HL-60 (cell line): Measurements from ENCODE around the gene SIGLEC8.
"Not testable (repeated sequence)": the region's sequence is repeated elsewhere in the genome, so short reads cannot be mapped to it uniquely, and the experiment has no call there.

Experiments
- GABPA ChIP-seq: IDR thresholded peaks from 2 replicates; pipeline ENCODE4 v1.6.1; 2012; ENCODE audit warnings: low read depth
- POLR2AphosphoS5 ChIP-seq: IDR thresholded peaks from 2 replicates; pipeline ENCODE4 v1.6.1; 2012; ENCODE audit warnings: low read depth
- REST ChIP-seq: IDR thresholded peaks from 2 replicates; pipeline ENCODE4 v1.6.1; 2012; ENCODE audit warnings: low read depth; ENCODE audit not compliant: insufficient replicate concordance
- SPI1 ChIP-seq: IDR thresholded peaks from 2 replicates; pipeline ENCODE4 v1.6.1; 2012; ENCODE audit warnings: low read depth, mild to moderate bottlenecking, borderline replicate concordance
- TF ChIP-seq, protein P1 (sequence below): IDR thresholded peaks from one replicate; pipeline ENCODE4 v1.5.1; 2011; ENCODE audit warnings: low read length, control low read depth, inconsistent platforms; ENCODE audit not compliant: insufficient read depth

GRCh38 chr19:51420511-51420910 is 37.7 kb downstream of the SIGLEC8 start:
- TF ChIP-seq POLR2AphosphoS5, REST, GABPA, SPI1: not testable (repeated sequence)
- TF ChIP-seq, protein P1, sequence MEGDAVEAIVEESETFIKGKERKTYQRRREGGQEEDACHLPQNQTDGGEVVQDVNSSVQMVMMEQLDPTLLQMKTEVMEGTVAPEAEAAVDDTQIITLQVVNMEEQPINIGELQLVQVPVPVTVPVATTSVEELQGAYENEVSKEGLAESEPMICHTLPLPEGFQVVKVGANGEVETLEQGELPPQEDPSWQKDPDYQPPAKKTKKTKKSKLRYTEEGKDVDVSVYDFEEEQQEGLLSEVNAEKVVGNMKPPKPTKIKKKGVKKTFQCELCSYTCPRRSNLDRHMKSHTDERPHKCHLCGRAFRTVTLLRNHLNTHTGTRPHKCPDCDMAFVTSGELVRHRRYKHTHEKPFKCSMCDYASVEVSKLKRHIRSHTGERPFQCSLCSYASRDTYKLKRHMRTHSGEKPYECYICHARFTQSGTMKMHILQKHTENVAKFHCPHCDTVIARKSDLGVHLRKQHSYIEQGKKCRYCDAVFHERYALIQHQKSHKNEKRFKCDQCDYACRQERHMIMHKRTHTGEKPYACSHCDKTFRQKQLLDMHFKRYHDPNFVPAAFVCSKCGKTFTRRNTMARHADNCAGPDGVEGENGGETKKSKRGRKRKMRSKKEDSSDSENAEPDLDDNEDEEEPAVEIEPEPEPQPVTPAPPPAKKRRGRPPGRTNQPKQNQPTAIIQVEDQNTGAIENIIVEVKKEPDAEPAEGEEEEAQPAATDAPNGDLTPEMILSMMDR: not testable (repeated sequence)
